ENCODE measurements around the gene PTTG2. TPM values are rescaled to one million over a fixed set of nuclear protein-coding genes. Genes with fewer than 3 reads are reported as not detected.

PTTG2 gene
- total RNA-seq, 1 experiment from 2014 or later: not detected

DNA sequence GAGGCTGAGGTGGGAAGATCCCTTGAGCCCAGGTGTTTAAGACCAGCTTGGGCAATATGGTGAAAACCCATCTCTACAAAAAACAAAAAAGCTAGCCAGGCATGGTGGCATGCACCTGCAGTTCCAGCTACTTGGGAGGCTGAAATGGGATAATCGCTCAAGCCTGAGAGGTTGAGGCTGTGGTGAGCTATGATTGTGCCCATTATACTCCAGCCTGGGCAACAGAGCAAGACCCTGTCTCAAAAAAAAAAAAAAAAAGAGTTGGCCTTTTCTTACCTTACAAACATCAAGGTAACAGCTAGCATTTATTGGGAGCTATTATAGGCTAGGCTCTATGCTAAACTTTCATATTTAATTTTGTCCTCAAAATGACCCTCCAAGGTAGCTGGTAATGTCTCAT is 43.4 kb downstream of the PTTG2 start:
- Histone ChIP-seq H3K79me2 (ENCODE audit: low read length) (peaks cover 72% of the 10 kb centered on the region), H3K27me3 (ENCODE audit: low read length) (no peaks in the 10 kb centered on the region), H4K20me1 (ENCODE audit: insufficient read depth, low read depth, low read length) (no peaks in the 10 kb centered on the region), H3K4me2 (ENCODE audit: low read depth, low read length, poor library complexity, severe bottlenecking) (no peak overlapping the region), H3K9ac (ENCODE audit: low read length) (no peak overlapping the region), H3K4me3 (ENCODE audit: low read length) (no peak overlapping the region), H2AFZ (ENCODE audit: low read length) (no peak overlapping the region), H3K9me3 (ENCODE audit: low read length) (no peaks in the 10 kb centered on the region), H3K36me3 (ENCODE audit: insufficient read depth, low read length) (no peaks in the 10 kb centered on the region), H3K27ac (ENCODE audit: low read length) (no peak overlapping the region), H3K9me2 (replicated peaks; ENCODE audit: insufficient read depth, low read length) (no peaks in the 10 kb centered on the region), H3K4me1 (ENCODE audit: low read length) (peaks cover 11% of the 10 kb centered on the region)
- no peak for DNase-seq

DNA sequence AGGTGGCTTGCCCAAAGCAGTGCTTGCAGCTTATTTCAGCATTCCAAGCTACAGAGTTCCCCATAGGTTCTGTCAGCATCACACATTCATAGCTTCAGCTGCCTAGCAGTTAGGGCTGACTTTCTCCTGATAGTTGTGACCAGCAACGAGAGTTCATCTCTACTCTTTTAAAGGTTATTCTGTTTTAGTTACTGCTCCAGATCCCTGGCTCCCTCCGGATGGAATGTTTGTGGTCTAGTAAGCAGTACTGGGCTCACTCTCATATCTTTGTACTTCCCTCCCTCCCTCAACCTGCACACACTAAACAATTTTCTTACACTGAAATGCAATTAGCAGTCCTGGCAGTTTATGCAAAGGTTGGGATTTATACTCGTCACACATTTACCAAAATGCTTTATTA is 43.9 kb downstream of the PTTG2 start:
- no peak for DNase-seq
- Histone ChIP-seq H3K36me3 (ENCODE audit: insufficient read depth, low read length) (no peaks in the 10 kb centered on the region), H3K9me2 (replicated peaks; ENCODE audit: insufficient read depth, low read length) (no peaks in the 10 kb centered on the region), H3K79me2 (ENCODE audit: low read length) (peaks cover 75% of the 10 kb centered on the region), H3K4me2 (ENCODE audit: low read depth, low read length, poor library complexity, severe bottlenecking) (no peak overlapping the region), H2AFZ (ENCODE audit: low read length) (no peak overlapping the region), H3K4me1 (ENCODE audit: low read length) (peaks cover 11% of the 10 kb centered on the region), H4K20me1 (ENCODE audit: insufficient read depth, low read depth, low read length) (no peaks in the 10 kb centered on the region), H3K27me3 (ENCODE audit: low read length) (no peaks in the 10 kb centered on the region), H3K27ac (ENCODE audit: low read length) (no peak overlapping the region), H3K4me3 (ENCODE audit: low read length) (no peak overlapping the region), H3K9me3 (ENCODE audit: low read length) (no peaks in the 10 kb centered on the region), H3K9ac (ENCODE audit: low read length) (no peak overlapping the region)

DNA sequence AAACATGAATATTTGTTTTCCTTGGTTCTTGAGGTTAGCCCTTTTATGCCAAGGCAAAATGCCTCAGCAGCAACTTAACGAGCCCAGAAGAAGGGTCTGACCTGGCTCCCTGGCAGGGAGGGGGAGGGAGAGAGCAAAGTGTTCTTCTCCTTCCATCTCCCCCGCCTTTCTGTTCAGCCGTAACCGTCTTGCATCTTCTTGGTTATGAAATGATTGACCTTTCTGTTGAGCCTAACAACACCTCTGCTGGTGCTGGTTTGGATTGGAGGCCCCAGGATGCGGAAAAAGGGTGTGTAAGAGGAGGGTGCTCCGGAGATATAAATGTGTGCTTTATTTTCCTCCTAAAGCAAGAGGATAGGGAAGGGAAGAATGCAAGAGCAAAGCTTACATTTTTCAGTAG is 44.7 kb downstream of the PTTG2 start:
- H3K9me2 ChIP-seq (replicated peaks; ENCODE audit: insufficient read depth, low read length): no peaks in the 10 kb centered on the region
- no peaks in the 10 kb centered on the region for H3K9me3 ChIP-seq (ENCODE audit: low read length)
- H4K20me1 ChIP-seq (ENCODE audit: insufficient read depth, low read depth, low read length): no peaks in the 10 kb centered on the region
- H3K27ac ChIP-seq (ENCODE audit: low read length): no peak overlapping the region
- no peak overlapping the region for H2AFZ ChIP-seq (ENCODE audit: low read length)
- no peak overlapping the region for H3K4me3 ChIP-seq (ENCODE audit: low read length)
- peaks cover 75% of the 10 kb centered on the region for H3K79me2 ChIP-seq (ENCODE audit: low read length)
- H3K36me3 ChIP-seq (ENCODE audit: insufficient read depth, low read length): no peaks in the 10 kb centered on the region
- peaks cover 11% of the 10 kb centered on the region for H3K4me1 ChIP-seq (ENCODE audit: low read length)
- no peak for DNase-seq
- H3K27me3 ChIP-seq (ENCODE audit: low read length): no peaks in the 10 kb centered on the region
- no peak overlapping the region for H3K9ac ChIP-seq (ENCODE audit: low read length)
- no peak overlapping the region for H3K4me2 ChIP-seq (ENCODE audit: low read depth, low read length, poor library complexity, severe bottlenecking)

DNA sequence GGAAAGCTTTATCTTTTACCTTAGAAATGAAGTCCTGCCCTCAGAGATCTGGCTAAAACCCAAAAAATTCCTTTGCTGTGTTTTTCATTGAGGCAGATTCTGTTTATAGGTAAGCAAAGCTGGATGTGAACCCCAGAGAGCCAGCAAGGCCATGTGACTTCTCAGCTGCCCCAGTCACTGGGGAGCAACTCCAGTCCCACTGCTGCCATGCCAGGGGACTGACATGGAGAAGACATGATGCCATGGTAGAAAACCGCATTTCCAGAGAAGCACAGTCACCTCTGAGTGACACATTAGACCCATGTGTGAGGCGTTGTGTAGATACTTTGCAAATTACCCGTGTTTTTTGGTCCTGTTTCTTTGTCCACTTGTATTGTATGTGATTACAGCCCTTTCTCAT is 45.4 kb downstream of the PTTG2 start:
- H2AFZ ChIP-seq (ENCODE audit: low read length): no peak overlapping the region
- no peaks in the 10 kb centered on the region for H3K9me3 ChIP-seq (ENCODE audit: low read length)
- H3K4me2 ChIP-seq (ENCODE audit: low read depth, low read length, poor library complexity, severe bottlenecking): no peak overlapping the region
- no peak for DNase-seq
- no peak overlapping the region for H3K4me3 ChIP-seq (ENCODE audit: low read length)
- H3K9ac ChIP-seq (ENCODE audit: low read length): no peak overlapping the region
- H3K36me3 ChIP-seq (ENCODE audit: insufficient read depth, low read length): no peaks in the 10 kb centered on the region
- H3K79me2 ChIP-seq (ENCODE audit: low read length): peaks cover 78% of the 10 kb centered on the region
- H3K4me1 ChIP-seq (ENCODE audit: low read length): peaks cover 11% of the 10 kb centered on the region
- H3K9me2 ChIP-seq (replicated peaks; ENCODE audit: insufficient read depth, low read length): no peaks in the 10 kb centered on the region
- no peak overlapping the region for H3K27ac ChIP-seq (ENCODE audit: low read length)
- H3K27me3 ChIP-seq (ENCODE audit: low read length): no peaks in the 10 kb centered on the region
- H4K20me1 ChIP-seq (ENCODE audit: insufficient read depth, low read depth, low read length): no peaks in the 10 kb centered on the region

DNA sequence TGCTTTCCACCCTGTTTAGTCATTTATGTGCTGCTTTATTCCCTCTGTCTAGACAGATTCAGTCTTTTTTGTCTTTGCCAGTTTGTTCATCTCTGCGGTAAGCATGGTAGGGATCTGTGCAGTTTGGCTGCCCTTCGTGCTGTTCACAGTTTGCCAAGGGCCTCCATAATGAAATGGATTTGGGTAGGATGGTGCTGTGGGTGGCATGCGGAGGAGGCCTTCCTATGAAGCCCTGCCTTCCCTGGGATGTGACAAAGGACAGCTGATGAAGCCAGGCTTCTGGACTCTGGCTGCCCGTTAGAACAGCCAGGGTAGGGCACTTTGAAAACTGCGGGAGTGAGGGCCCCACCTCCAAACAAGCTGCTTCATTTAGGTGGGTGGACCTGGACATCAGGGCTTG is 47.4 kb downstream of the PTTG2 start:
- H3K4me2 ChIP-seq (ENCODE audit: low read depth, low read length, poor library complexity, severe bottlenecking): no peak overlapping the region
- no peak for DNase-seq
- no peaks in the 10 kb centered on the region for H3K36me3 ChIP-seq (ENCODE audit: insufficient read depth, low read length)
- no peaks in the 10 kb centered on the region for H3K27me3 ChIP-seq (ENCODE audit: low read length)
- H3K4me1 ChIP-seq (ENCODE audit: low read length): peaks cover 11% of the 10 kb centered on the region
- H4K20me1 ChIP-seq (ENCODE audit: insufficient read depth, low read depth, low read length): no peaks in the 10 kb centered on the region
- no peaks in the 10 kb centered on the region for H3K9me3 ChIP-seq (ENCODE audit: low read length)
- no peak overlapping the region for H2AFZ ChIP-seq (ENCODE audit: low read length)
- H3K79me2 ChIP-seq (ENCODE audit: low read length): peaks cover 84% of the 10 kb centered on the region
- no peak overlapping the region for H3K27ac ChIP-seq (ENCODE audit: low read length)
- H3K9me2 ChIP-seq (replicated peaks; ENCODE audit: insufficient read depth, low read length): no peaks in the 10 kb centered on the region
- no peak overlapping the region for H3K9ac ChIP-seq (ENCODE audit: low read length)
- no peak overlapping the region for H3K4me3 ChIP-seq (ENCODE audit: low read length)

DNA sequence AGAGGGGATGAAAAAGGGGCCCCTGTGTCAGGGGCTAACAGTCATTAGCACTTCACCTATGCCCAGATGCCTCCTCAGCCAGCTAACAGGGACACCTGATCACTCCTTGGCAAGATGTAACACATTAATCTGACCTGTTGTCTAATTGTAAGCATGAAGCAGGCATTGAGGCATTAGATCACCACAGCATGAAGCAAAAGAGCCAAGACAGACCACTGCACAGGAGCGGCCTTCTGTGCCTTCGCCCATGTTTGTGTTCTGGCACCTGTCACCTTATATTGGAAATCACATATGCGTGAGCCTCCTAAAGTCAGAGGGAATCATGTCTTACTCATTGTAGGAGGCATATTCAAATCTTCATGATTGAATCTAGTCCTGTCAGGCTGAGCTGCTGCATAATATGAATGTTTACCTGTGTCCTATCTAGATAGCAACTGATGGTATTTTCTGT is 48.4 kb downstream of the PTTG2 start:
- H3K27ac ChIP-seq (ENCODE audit: low read length): no peak overlapping the region
- no peaks in the 10 kb centered on the region for H3K9me2 ChIP-seq (replicated peaks; ENCODE audit: insufficient read depth, low read length)
- no peak for DNase-seq
- no peak overlapping the region for H2AFZ ChIP-seq (ENCODE audit: low read length)
- no peak overlapping the region for H3K4me3 ChIP-seq (ENCODE audit: low read length)
- H4K20me1 ChIP-seq (ENCODE audit: insufficient read depth, low read depth, low read length): no peaks in the 10 kb centered on the region
- H3K9me3 ChIP-seq (ENCODE audit: low read length): no peaks in the 10 kb centered on the region
- no peaks in the 10 kb centered on the region for H3K36me3 ChIP-seq (ENCODE audit: insufficient read depth, low read length)
- no peak overlapping the region for H3K4me2 ChIP-seq (ENCODE audit: low read depth, low read length, poor library complexity, severe bottlenecking)
- H3K79me2 ChIP-seq (ENCODE audit: low read length): peaks cover 76% of the 10 kb centered on the region
- no peak overlapping the region for H3K9ac ChIP-seq (ENCODE audit: low read length)
- H3K4me1 ChIP-seq (ENCODE audit: low read length): peaks cover 11% of the 10 kb centered on the region
- H3K27me3 ChIP-seq (ENCODE audit: low read length): no peaks in the 10 kb centered on the region

DNA sequence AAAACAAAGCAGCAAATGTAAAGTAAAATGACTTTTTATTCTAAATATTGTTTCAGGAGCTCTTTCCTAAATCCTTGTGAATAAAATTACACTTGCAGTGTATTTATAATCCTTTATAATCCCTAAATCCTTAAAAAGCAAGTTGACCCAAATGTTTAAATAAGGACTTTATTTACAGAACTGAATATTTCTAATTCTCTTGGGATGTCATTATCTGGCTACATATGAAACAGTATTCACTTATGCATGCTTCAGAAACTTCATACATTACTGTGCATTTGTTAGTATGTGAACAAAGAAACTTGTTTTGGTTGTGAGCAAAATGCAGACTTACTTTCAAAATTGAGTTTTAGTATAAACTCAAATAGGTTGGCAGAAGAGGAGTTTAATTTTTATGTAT is 49.2 kb downstream of the PTTG2 start:
- Histone ChIP-seq H3K4me1 (ENCODE audit: low read length) (peaks cover 3% of the 10 kb centered on the region), H3K27me3 (ENCODE audit: low read length) (no peaks in the 10 kb centered on the region), H3K79me2 (ENCODE audit: low read length) (peaks cover 69% of the 10 kb centered on the region), H2AFZ (ENCODE audit: low read length) (no peak overlapping the region), H3K9me3 (ENCODE audit: low read length) (no peaks in the 10 kb centered on the region), H3K9me2 (replicated peaks; ENCODE audit: insufficient read depth, low read length) (no peaks in the 10 kb centered on the region), H3K27ac (ENCODE audit: low read length) (no peak overlapping the region), H3K4me3 (ENCODE audit: low read length) (no peak overlapping the region), H3K4me2 (ENCODE audit: low read depth, low read length, poor library complexity, severe bottlenecking) (no peak overlapping the region), H3K36me3 (ENCODE audit: insufficient read depth, low read length) (no peaks in the 10 kb centered on the region), H4K20me1 (ENCODE audit: insufficient read depth, low read depth, low read length) (no peaks in the 10 kb centered on the region), H3K9ac (ENCODE audit: low read length) (no peak overlapping the region)
- DNase-seq: no peak

DNA sequence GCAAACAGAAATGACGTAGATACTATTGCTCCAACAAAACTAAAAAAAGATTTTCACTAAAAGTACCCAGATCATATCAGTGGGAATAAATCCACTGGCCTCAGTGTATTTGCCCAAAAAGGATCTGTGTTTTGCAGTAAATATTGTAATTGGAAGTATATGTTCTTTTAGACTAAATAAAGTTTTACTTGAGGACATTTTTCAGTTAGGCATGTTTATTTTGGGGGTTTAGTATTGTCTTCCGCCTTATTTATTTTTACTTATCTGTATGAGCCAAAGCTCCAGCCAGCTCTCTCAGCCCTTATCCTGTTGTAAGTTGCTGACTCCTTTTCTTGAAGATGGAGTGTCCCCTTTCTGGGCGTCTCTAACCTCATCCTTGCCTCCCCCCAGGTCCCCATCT is 49.8 kb downstream of the PTTG2 start:
- H3K36me3 ChIP-seq (ENCODE audit: insufficient read depth, low read length): no peaks in the 10 kb centered on the region
- no peak for DNase-seq
- no peaks in the 10 kb centered on the region for H3K9me2 ChIP-seq (replicated peaks; ENCODE audit: insufficient read depth, low read length)
- no peak overlapping the region for H3K4me2 ChIP-seq (ENCODE audit: low read depth, low read length, poor library complexity, severe bottlenecking)
- H3K4me1 ChIP-seq (ENCODE audit: low read length): no peaks in the 10 kb centered on the region; the same call in 1 of the 2 replicates
- no peaks in the 10 kb centered on the region for H3K9me3 ChIP-seq (ENCODE audit: low read length)
- H3K9ac ChIP-seq (ENCODE audit: low read length): no peak overlapping the region
- peaks cover 64% of the 10 kb centered on the region for H3K79me2 ChIP-seq (ENCODE audit: low read length)
- no peaks in the 10 kb centered on the region for H3K27me3 ChIP-seq (ENCODE audit: low read length)
- H3K27ac ChIP-seq (ENCODE audit: low read length): no peak overlapping the region
- no peak overlapping the region for H2AFZ ChIP-seq (ENCODE audit: low read length)
- no peak overlapping the region for H3K4me3 ChIP-seq (ENCODE audit: low read length)
- no peaks in the 10 kb centered on the region for H4K20me1 ChIP-seq (ENCODE audit: insufficient read depth, low read depth, low read length)
